Stimulated activated CD4-positive, alpha-beta T cell treated with anti-CD3 and anti-CD28 coated beads, Interleukin-15, amount 100 ng/mL, for 1 hour (primary cell): ENCODE measurements around the gene TRAPPC3.

Experiments used
- DNase-seq, 2 donors: peaks; one replicate each; pipeline ENCODE4 v3.0.0-alpha.2; 2020; ENCODE audit warnings: low read depth in 1 of 2, low spot score in 1 of 2

The TRAPPC3 gene

DNA sequence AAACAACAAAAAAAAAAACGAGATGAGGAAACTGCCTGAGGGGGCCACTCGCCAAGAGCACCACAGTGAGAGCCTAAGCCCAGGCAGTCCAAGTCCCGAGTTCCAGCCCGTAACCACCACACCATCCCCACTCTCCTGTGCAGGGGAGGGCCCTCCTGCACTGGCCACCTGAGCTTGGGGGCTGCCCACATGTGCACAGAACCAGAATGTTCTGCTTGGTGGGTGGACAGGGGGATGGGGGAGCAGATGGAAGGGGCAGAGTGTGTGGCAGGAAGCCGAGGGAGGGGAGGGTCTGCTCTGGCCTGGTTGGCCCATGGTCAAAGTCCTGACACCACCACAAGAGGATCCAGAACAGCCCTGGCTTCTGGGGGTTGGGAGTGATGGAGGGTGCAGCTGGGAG lies 43.0 kb downstream of the TRAPPC3 start:
- DNase-seq = no peak

DNA sequence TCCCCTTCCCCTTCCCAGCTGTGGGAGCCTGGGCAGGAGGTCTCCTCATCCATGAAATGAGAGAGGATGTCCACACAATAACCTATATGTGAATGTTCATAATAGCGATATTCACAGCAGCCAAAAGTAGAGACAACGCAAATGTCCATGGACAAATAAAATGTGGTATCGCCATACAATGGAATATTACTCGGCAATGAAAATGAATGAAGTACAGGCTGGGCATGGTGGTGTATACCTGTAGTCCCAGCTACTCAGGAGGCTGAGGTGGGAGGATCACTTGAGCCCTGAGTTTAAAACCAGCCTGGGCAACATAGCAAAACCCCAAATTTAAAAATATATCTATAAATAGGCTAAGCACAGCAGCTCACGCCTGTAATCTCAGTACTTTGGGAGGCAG lies 47.7 kb downstream of the TRAPPC3 start:
- DNase-seq = no peak

DNA sequence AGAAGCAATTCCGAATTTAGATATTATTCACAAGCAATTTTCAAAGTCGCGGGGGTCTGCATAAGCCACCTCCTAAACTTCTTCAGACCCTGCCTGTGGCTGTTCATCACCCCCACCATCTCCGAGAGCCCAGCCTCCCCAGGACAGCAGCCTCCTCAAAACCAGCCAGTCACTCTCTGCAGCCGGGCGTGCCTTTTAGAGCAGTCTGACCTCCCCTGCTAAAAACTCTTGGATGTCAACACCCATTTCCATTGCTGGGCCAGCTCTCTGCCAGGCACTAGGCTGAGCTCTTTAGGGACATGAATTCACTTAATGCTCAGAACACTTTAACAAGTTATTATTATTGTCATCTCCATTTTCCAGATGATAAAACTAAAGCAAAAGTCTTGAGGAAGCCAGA lies 48.9 kb downstream of the TRAPPC3 start:
- DNase-seq = no peak

DNA sequence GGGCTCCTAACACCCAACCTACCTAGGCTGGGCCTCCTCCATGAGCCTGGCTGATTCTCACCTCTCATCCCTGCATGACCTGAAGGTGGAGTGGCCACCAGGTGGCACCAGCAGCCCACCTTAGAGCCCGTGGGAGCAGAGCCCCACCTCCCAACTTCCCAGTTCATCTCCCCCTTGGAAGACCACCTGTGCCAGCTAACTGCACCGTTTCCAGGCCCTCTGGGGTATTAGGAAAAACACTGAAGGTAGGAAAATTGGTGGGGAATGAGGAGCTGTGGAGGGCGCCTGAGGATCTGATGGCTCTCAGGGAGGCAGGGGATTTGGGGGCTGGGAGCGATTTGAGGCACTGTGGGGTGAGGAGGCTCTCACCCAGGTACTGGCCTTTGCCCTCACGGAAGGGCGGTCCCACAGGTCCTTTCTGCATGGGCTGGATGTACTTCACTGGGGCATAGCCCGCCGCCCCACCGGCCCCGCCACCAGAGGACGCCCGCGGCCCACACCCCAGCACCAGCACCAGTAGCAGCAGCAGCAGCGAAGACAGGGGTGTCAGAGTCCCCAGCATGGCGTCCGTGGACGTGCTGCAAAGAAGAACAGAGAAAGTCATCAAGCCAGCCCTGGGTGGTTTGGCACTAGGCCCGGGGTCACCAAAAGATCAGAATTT lies 49.5 kb downstream of the TRAPPC3 start:
- peak; percentile 57 to 63 for DNase-seq

DNA sequence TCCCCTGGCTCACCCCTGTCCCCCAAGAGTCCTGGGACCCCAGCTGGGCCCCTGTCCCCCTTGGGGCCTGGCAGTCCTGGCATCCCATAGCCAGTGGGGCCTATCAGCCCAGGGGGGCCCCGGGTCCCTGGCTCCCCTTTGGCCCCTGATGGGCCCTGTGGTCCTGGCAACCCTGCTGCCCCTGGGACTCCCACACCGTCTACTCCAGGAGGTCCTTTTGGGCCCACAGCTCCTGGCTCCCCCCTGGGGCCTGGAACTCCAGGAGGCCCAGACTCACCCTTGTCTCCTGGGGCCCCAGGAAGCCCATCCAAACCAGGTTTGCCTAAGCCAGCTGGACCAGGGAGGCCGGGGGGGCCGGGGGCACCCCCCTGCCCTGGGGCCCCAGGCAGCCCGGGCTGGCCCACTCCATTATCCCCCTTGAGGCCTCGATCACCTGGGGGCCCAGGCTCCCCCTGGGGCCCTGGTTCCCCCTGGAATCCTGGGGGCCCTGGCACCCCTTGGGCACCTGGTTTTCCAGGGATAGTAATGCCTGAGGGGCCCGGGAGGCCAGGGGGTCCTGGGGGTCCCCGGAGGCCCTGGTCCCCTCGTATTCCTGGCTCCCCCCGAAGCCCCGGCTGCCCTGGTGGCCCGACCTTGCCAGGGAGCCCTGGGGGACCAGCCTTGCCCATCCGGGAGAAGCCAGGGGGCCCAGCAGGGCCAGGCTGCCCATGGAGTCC lies 50.5 kb downstream of the TRAPPC3 start:
- no peak for DNase-seq

DNA sequence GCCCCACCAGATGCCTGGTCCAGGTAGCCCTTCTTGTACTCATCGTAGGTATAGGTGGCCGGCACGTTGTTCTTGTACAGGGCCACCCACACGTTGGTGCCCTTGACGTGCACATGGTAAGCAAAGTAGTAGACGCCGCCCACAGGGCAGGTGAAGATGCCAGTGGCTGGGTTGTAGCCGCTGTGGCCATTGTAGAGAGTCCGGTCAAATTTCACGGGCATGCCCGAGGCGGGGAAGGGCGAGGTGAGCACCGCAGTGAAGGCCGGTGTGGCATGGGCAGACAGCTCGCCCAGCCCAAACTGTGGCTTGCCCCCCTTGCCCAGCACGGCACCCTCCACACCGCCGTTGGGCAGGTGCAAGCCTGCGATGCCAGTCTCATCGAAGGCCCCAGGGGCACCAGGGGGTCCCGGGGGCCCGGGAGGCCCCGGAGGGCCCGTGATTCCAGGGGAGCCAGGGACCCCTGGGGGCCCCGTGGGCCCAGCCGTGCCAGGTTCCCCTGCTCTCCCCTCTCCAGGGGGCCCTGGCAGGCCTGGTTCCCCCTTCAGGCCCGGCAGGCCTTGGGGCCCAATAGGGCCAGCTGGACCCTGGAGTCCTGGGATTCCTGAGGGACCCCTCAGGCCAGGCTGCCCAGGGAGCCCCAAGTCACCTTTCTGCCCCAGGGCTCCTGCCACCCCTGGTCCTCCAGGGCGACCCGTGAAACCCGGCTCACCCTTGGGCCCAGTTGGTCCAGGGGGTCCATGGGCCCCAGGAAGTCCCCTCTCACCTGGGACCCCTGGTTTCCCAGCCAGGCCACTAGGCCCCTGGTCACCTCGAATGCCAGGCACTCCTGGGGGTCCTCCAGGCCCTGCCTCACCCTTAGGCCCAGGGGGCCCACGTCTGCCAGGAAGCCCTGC lies 51.3 kb downstream of the TRAPPC3 start:
- no peak for DNase-seq

DNA sequence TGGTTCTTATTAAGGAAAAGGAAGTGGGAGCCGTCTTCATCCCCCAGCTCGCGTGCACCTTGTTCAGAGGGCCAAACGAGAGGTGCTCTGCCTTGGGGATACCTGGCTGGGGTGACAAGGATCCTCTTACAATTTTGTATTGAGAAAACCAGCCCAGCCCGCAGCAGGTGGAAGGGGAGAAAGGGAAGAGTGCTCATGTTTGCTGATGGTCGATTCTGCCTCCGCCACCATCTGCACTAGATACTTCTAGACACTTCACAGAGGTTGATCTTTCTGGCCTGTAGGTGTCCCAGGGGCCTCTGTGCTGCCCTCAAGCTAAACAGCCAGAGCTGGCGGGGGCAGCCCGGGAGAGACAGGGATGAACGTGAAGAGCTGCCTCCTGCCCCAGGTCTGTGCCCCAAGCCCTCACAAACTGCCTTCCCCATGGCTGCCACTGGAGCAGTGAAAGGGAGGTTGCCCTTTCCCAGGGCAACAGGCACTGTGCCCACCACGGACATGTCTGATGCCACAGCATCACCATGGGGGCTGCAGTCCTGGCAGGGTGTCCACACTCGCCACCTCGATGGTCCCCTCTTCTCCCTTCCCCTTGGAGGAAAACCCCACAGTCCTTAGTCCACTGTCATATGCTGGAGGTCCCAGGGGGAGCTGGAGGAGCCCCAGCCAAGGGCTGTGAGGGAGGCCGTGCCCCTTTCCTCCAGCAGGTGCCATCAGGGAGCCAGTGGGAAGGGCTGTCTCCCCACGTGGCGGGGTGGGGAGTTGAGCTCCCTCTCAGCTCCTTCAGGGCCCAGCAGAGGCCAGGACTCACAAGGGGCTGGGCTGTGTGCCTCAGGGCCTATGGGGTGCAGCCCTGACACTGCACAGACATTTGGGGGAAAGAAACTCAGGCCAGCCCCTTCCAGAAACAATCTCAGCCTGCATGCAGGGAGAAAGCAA lies 52.5 kb downstream of the TRAPPC3 start:
- DNase-seq = no peak

DNA sequence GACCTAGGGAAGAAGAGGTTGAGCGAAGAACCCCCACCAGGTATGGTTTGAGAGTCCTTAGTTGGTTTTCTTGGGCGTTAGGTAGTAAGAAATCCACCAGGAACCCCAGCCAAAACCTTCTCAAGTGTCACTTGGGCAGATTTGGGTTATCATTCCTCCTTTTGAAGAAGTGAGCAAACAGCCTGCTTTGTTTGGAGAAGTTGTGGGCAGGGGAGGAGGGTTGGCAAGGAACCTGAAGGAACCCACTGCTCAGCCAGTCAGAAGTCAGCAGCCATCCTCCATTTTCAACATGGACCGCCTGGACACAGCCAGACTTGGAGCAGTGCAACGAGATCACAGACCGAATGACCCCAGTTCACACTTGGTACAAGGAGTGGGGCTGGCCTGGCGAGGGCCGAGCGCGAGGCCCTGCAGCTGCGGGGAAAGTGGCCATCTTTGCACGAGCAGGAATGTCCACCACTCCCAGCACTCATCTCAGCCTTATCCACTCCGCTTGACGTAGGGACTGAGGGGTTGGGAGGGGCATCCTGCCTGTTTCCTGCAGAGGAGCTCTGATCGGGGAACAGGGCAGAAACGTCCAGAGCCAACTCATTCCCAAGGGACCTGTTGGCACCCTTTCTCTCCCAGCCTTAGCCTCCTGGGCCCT lies 53.4 kb downstream of the TRAPPC3 start:
- no peak for DNase-seq

DNA sequence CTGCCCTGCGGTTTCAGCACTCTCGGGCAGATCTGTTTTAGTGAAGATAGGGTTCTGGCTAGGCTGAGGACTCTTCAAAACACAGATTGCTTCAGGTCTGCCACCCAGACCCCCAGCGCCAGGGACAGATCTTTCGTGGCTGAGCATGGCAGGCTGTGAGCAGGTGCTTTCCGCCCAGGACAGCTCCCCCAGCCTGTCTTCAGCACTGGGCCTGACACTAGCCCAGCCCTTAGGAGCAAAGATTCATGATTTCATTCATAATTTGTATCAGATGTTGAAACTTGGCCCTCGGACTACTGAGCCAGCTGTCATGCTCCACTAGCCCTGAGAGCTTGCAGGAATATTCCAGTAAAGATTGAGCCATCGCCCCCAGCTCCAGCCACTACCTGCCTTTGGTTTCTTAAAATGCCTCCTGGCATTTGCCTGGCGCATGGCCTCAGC lies 54.6 kb downstream of the TRAPPC3 start:
- no peak for DNase-seq

DNA sequence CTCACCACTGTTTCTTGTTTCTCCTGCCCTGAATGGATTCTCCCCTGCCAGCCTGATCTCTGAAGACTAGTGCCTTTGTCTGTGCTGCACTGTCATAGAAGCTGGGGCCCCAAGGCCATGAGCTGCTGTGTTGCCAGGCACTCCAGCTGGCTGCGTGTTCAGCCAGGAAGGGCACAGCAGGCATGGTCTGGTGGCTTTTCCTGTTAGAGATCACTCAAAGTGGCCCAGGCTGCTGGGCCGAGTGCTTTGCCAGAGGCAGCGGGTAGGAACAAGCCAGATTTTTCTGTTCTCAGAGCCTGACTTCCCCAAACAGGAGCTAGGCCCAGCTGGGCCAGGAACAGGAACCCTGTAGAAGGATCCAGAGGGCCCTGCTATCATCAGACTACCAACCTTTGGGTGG lies 55.4 kb downstream of the TRAPPC3 start:
- DNase-seq = no peak

DNA sequence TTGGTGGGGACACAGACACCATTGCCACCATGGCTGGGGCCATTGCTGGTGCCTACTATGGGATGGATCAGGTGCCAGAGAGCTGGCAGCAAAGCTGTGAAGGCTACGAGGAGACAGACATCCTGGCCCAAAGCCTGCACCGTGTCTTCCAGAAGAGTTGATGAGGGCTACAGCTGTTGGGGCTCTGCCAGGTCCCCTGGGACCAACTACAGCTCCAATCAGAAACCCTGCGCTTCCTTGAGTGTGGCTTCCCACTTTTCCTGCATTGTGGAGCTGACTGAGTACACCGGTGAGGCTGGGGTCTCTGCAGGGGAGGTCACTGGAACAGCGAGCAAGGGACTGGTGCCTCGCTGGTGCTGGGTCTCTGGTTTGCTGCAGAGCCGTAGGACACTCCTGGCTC lies 56.1 kb downstream of the TRAPPC3 start:
- no peak for DNase-seq

DNA sequence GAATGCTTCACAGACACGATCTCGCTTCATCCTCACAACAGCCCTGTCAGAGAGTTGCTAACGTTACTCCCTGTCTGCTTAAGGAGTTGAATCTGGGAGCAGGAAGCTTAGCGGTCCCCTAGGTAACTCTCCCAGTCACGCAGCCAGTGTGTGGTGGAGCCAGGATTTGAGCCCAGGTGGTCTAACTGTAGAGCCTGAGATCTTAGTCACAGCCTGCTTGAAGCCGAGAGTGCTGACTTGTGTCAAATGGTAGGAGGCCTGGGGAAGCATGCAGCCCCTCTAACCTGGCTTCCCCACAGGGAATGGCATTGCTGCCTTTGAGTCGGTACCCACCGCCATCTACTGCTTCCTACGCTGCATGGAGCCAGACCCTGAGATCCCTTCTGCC lies 56.5 kb downstream of the TRAPPC3 start:
- DNase-seq = no peak

DNA sequence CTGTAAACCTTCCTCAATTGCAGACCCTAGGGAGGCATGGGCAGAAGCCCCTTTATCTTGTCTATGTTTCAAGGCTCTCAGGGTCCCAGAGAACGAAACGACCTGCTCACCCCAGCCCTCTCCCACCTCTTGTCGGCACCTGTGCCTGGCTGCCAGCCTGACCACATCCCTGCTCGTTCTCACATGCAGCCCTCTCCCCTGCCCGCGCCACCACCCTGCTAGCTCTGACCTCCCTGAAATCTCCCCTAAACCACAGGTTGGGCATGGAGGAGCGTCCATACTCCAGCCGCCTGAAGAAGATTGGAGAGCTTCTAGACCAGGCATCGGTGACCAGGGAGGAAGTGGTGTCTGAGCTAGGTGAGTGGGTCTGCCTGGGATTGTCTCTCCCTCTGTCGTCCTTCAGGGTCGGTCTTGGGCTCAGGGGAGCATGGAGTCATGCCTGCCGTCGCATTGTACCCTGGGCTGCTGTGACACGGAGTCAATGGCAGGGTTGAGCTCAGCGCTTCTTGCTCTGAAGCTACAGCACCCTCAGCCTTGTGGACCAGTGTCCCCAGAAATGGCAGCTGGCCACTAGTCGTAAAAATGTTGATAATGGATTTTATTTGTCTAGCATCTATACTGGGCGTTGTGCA lies 57.0 kb downstream of the TRAPPC3 start:
- no peak for DNase-seq

DNA sequence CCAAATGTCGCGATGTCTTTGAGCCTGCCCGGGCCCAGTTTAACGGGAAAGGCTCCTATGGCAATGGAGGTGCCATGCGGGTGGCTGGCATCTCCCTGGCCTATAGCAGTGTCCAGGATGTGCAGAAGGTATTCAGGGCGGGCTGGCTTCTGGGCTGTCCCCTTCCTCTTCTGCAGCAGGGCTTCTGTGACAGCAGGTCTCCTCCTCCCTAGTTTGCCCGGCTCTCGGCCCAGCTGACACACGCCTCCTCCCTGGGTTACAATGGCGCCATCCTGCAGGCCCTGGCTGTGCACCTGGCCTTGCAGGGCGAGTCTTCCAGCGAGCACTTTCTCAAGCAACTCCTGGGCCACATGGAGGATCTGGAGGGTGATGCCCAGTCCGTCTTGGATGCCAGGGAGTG lies 57.6 kb downstream of the TRAPPC3 start:
- DNase-seq = no peak

DNA sequence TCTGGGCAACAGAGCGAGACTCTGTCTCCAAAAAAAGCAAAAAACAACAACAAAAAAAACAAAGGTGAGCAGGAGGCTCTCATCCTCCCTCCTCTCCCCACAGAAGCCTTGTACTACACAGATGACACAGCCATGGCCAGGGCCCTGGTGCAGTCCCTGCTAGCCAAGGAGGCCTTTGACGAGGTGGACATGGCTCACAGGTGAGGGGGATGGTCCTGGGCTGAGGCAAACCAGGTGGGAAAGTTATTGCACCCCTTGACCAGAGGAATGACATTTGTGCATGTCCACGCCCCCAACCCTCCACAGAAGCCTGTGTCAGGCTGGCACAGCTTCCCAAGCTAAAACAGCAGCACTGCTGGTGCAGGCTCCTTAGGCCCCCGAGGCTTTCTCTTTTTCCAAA lies 58.1 kb downstream of the TRAPPC3 start:
- DNase-seq = no peak

DNA sequence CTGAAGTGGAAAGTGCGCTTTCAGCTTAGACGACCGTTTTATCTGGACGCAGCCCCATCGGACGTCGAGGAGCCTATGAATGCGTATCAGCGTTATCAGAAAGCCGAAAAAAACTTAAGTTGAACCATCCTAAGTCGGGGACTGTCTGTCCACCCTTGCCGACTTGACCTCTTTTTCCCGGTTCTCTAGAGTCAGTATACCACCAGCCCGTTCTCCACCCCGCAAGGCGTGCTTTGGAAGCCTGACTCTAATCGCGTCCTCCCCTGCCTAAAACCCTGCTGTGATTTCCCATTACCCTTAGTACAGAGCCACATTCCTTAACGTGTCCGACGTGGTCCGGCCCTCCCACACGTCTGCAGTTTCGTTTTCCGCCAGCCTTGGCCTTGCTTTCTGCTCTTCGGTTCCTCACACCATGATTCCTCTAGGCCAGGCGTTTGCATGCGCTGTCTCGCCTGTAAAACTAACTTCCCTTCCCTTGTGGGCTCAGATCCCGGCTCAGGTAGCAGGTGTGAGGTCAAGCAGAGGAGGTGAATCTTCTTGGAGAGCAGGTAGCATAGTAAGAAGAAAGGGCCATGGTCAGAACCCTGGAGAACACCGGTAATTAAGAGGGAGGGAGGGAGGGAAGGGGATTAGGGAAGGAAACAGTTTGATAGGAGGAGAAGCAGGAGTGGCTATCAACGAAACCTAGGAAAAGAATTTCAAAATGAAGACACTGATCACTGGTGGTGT lies 59.7 kb downstream of the TRAPPC3 start:
- DNase-seq = no peak

DNA sequence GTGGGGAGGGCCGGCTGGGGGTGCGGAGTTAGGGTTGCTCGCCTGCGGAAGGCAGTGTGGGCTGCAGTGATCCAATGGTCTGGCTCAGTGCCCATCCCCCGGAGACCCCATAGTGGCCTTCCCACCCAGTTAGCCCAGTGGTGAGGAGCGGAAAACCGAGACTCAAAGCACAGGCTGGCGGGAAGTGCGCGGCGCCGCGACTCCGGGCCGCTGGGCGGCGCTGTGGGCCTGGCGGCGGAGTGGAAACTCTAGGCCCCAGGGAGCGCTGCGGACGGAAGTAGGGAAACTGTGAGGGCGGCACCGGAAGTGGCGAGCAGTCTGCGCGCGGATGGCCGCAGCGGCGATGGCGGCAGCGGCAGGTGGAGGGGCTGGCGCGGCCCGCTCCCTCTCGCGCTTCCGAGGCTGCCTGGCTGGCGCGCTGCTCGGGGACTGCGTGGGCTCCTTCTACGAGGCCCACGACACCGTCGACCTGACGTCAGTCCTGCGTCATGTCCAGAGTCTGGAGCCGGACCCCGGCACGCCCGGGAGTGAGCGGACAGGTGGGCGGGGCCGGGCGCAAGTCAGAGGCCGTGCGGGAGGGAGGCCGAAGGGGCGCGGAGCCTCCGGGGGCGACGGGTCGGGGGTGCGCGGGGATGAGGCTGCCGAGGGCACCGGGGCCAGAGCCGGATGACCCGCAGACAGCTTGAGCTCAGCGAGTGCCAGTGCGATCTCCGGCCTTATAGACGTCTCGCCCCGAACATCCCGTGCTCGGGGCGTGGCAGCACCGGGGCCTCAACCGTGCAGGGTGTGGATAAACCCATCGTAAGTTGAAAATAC lies 60.5 kb downstream of the TRAPPC3 start, which contains the start of gene ADPRS:
Gene ADPRS (plus strand): TSS at position 316 of the 816 bp plus-strand sequence. CDS start 13 bp downstream, at position 329.
- DNase-seq = peak; percentile 83 to 85

DNA sequence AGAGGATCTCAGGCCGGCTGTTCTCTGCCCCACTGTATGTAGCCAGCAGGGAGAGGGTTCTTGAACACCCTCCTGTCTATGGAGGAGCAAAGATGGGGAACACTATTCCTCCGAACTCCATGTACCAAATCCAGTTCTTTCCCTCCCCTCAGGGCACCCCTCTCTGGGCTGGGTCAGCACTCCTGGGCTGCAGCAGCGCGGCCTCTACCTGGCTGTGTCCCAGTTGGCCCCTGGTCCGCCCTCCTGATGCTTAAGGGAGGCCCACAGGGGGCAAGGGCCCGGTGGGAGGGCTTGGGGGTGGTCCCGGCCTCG lies 61.1 kb downstream of the TRAPPC3 start:
- DNase-seq = no peak
